CD4-positive, alpha-beta T cell treated with Interleukin-21 for 1 hour (primary cell): ENCODE data around the gene TBC1D24.
"Not testable (repeated sequence)": the region's sequence is repeated elsewhere in the genome, so short reads cannot be mapped to it uniquely, and the experiment has no call there.

Source experiments
- DNase-seq: peaks from one replicate; pipeline ENCODE4 v3.0.0-alpha.2; 2020

Gene TBC1D24

DNA sequence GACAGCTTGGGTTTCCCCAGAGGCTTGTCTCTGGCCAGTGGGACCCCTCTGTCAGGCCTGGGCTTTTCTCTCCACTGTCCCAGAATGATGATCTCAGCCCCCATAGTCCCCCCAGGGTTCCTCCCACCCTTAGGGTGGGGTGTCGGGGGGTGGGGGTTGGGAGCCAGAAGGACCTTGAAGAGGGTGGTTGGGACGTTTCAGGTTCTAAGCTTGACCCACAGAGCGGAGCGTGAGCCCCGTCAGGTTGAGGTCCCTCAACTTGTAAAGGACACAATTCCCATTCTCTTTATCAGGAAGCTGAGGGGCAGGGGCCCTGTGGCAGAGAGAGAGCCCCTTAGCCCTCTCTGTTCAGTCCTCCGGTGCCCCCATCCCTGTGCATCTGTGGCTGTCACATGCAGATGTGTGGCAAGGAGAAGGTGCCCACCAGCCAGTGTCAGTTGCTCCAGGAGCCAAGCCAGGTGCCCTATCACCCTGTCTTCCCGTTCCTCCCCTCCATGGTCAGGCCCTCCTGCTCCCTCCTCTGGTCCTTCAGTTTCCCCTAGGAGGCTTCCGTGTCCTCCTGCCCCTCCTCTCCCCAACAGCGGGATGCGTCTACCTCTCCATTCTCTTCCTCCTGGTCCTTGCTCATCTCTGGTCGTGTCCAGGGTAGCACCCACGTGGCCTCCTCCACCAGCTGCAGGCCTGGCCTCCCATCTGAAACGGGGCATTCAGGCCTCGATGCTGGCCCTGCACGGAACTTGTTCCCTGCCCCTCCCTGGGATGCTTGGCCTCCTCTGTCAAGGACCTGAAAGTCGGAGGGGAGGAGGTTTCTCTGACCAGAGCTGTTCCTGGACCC lies 5.3 kb upstream of the TBC1D24 start:
- DNase-seq, result no peak

GRCh38 chr16:2470234-2470601 lies 4.7 kb upstream of the TBC1D24 start:
- DNase-seq, result no peak

DNA sequence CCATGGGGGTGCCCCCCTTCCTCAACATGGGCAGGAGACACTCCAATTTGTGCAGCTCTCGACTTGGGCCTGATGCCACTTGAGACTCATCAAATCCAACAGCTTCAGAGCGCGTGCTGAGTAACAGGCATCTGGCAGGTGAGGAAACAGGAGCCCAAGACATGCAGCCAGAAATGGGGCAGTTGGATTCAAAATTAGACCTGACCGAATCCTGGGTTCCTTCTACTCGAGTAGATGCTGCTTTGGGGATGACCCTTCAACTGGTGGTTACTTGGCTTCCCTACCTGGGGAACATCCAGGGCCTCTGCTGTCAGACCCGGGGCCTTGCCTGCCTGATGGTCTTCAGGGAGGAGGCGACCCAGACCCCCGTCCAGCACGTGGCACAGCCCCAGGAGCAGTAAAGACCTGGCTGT lies 4.3 kb upstream of the TBC1D24 start:
- DNase-seq, result no peak

DNA sequence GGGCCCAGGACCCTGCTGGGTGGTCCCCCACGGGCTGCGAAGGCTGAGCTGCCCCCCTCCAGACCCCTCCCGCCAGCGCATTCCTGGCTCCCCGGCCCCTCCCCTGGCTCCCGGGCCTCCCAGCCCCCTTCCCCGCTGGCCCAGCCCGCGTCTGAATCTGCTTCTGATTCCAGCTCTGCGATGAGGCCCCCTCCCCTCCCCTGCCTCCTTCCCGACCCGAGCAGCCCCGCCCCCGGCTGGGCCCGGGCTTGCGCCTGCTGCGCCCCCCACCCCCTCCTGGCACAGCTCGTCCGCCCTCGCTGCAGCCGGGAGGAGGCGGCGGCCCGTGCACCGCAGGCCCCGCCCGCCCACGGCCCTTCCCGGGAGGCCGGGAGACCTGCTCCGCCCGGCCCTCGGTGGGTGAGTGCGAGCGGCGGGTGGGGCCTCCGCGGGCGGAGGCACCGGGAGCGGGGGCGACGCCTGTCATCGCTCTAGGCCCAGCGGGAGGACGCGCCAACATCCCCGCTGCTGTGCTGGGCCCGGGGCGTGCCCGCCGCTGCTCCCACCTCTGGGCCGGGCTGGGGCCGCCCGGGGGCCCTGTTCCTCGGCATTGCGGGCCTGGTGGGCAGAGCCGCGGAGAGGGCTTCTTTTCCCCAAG lies 3.8 kb upstream of the TBC1D24 start, which contains the start of gene NTN3:
Gene NTN3 (plus strand): TSS at position 282 of the 637 bp plus-strand sequence. CDS start 405 bp downstream, outside the sequence.
- DNase-seq, result no peak

DNA sequence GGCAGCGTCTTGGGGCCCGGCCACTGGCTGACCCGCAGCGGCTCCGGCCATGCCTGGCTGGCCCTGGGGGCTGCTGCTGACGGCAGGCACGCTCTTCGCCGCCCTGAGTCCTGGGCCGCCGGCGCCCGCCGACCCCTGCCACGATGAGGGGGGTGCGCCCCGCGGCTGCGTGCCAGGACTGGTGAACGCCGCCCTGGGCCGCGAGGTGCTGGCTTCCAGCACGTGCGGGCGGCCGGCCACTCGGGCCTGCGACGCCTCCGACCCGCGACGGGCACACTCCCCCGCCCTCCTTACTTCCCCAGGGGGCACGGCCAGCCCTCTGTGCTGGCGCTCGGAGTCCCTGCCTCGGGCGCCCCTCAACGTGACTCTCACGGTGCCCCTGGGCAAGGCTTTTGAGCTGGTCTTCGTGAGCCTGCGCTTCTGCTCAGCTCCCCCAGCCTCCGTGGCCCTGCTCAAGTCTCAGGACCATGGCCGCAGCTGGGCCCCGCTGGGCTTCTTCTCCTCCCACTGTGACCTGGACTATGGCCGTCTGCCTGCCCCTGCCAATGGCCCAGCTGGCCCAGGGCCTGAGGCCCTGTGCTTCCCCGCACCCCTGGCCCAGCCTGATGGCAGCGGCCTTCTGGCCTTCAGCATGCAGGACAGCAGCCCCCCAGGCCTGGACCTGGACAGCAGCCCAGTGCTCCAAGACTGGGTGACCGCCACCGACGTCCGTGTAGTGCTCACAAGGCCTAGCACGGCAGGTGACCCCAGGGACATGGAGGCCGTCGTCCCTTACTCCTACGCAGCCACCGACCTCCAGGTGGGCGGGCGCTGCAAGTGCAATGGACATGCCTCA lies 3.1 kb upstream of the TBC1D24 start:
- no peak for DNase-seq

- no peak for DNase-seq
These were observed 2.5 kb upstream of the TBC1D24 start for GRCh38 chr16:2472488-2472864.

- no peak for DNase-seq
These were observed 2.0 kb upstream of the TBC1D24 start for GRCh38 chr16:2472885-2473445.

GRCh38 chr16:2473446-2473926 lies 1.4 kb upstream of the TBC1D24 start:
- DNase-seq, result peak; percentile 29

DNA sequence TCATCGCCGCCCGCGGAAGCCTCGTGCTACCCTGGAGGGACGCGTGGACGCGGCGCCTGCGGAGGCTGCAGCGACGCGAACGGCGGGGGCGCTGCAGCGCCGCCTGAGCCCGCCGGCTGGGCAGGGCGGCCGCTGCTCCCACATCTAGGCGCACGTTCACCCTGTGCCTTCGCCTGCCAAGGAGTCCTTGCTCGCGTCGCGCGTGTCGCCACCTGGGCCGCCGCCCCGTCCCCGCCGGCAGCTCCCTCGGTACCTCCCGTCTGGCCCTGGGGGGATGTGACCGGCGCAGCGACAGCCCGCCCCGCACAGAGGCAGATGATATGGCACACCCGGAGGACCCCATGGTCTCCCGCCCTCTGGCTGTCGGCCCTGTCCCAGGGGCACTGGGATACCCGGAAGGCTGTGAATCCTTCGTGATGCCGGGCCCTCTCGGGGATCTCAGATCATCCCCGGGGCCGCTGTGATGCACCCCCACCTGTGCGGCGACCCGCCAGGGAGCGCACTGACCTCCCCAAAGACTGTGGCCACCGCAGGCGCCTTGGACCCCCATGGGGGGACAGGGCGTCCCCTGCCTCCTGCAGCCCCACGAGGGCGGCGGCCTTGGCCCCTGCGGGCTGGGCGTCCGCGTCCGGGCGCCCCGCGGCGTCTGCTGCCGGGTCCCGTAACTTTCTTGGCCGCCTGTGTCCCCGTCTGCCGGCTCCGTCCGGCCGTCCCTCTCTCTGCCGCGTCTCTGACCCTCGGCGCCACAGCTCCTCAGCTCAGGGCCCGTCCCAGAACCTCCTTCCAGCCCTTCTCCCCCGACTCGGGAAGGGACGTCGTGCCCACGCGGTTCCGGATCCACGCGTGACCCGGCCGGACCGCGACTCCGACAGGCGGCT lies 689 bp upstream of the TBC1D24 start:
- peak; percentile 67 for DNase-seq

DNA sequence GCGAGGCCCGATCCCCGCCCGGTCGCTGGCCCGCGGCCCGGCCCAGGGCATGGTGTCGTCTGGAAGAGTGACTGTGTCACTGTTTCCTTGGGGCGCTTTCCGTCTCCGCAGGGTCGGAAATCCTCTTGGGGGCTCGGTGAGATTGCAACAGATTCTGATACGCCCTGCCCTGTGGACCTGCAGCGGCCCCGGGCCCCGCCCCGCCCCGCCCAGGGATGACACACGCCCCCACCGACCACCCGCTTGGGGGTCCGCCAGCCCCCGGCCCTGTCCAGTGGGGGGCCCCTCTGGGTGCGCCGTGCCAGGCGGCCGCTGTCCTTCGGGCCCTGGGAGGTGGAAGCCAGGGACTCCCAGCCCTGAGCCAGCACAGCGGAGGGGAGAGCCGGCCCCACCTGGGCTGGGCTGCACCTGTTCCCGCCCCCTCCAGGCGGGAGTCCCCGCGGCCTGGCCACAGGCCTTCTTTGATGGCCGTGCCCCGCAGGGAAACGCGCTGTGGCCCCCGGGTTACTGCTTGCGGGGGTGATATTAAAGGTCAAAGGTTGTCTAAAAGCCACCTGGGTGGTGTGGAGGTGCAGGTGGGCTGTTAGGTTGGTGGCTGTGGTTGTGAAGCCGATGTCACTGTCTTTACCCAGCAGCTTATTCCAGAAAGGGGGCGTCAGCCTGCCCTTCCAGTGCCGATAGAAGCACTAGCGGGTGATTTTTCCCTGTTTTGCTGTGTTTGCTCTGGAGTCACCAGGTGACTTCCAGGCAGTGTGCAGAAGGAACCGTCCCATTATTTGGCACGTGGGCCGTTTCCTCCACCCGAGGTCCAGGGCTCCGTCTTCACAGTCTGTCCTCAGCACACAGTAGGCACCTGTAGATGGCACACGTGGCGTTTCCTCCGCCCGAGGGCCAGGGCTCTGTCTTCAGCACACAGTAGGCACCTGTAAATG lies 752 bp downstream of the TBC1D24 start:
- DNase-seq, result peak; percentile 40

- no peak for DNase-seq
These were observed 1.4 kb downstream of the TBC1D24 start for GRCh38 chr16:2476345-2476720.

- no peak for DNase-seq
These were observed 1.8 kb downstream of the TBC1D24 start for GRCh38 chr16:2476741-2477140.

DNA sequence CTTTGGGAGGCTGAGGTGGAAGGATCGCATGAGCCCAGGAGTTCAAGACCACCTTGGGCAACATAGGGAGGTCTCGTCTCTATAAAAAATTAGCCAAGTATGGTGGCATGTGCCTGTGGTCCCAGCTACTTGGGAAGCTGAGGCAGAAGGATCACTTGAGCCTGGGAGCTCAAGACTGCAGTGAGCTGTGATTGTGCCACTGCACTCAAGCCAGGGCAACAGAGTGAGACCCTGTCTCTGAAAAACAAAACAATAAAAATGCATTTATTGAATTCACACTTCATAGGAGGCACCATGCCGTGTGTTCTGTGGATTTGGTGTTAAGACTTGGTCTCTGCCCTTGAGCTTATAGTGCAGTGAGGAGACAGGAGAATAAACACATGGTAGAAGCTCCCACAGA lies 2.4 kb downstream of the TBC1D24 start:
- DNase-seq, result no peak

- no peak for DNase-seq
These were observed 3.4 kb downstream of the TBC1D24 start for GRCh38 chr16:2478279-2478678.

- not testable (repeated sequence) for DNase-seq
These were observed 5.1 kb downstream of the TBC1D24 start for GRCh38 chr16:2479996-2480395.

DNA sequence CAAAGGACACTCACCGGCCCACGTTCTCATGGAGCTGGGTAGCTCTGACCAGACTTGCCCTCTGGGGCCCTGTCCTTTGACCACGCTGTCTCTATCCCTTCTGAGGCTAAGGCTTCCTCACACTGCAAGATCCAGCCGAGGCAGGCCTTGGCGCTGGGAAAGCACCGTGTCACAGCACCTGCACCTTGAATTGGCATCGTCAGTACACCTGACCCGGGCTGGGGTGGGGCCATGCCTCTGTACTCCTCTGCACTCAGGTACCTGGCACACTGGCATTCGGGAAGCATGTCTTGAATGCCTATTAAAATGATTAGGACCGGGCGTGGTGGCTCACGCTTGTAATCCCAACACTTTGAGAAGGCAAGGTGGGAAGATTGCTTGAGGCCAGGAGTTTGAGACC lies 6.0 kb downstream of the TBC1D24 start:
- no peak for DNase-seq

DNA sequence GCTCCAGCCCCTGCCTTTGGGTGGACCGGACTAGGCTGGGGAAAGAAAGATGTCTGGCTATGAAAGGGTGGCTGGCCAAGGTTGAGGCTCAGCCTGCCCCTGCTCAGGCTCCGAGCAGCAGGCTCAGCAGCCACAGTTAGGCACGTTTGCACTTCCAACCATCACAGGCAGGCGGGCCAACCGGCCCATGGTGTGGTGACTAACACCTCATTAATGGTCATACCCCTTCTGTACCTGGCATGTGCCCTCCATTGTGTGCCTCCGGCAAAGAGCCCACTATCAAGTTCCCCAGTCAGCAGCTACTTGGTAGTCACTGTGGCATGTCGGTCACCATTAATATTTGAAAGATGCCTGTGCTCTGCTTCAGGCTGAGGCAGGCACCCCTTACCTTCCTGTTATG lies 6.7 kb downstream of the TBC1D24 start:
- DNase-seq, result no peak

GRCh38 chr16:2482249-2482648 lies 7.3 kb downstream of the TBC1D24 start:
- DNase-seq, result no peak

- no peak for DNase-seq
These were observed 8.0 kb downstream of the TBC1D24 start for GRCh38 chr16:2482708-2483534.
